ENCODE results near the gene MTMR6. TPM values are rescaled to one million over a fixed set of nuclear protein-coding genes. Genes with fewer than 3 reads are reported as not detected.

MTMR6 gene
- total RNA-seq, 1 experiment from 2014 or later, result 21.5 TPM

GRCh38 chr13:25247360-25247759 lies 39.9 kb downstream of the MTMR6 start:
- peaks cover 37% of the 10 kb centered on the region for H3K36me3 Mint-ChIP-seq (ENCODE audit: insufficient read depth, unreplicated experiment)
- no peak overlapping the region for H3K4me3 Mint-ChIP-seq (ENCODE audit: unreplicated experiment)
- no peaks in the 10 kb centered on the region for H3K27me3 Mint-ChIP-seq (ENCODE audit: insufficient read depth, unreplicated experiment)
- BruUV-seq (replicated peaks), result no TSS peak
- TF ChIP-seq CTCF (IDR thresholded peaks at IDR 0.05; ENCODE audit: unreplicated experiment), result no peak
- intact Hi-C loops (cut with micrococcal nuclease), result no loop called here
- H3K4me1 Mint-ChIP-seq (ENCODE audit: insufficient read depth, unreplicated experiment), result no peaks in the 10 kb centered on the region
- H3K9me3 Mint-ChIP-seq (ENCODE audit: unreplicated experiment), result no peaks in the 10 kb centered on the region
- ChIA-PET POLR2A (no interaction called here), CTCF (interaction anchor here (1.0 kb wide), 1 partner anchor 135 kb away, joined by 3 read pairs; no protein-coding TSS in a partner anchor)
- no peak for DNase-seq (ENCODE audit: unreplicated experiment)
- no peak overlapping the region for H3K27ac Mint-ChIP-seq (ENCODE audit: low read depth, unreplicated experiment)

- intact Hi-C loops (cut with micrococcal nuclease), result no loop called here
- no peak overlapping the region for H3K4me3 Mint-ChIP-seq (ENCODE audit: unreplicated experiment)
These were observed 43.2 kb downstream of the MTMR6 start for GRCh38 chr13:25244123-25244522.

GRCh38 chr13:25242956-25243355 lies 44.3 kb downstream of the MTMR6 start:
- H3K27ac Mint-ChIP-seq (ENCODE audit: low read depth, unreplicated experiment), result no peak overlapping the region
- no TSS peak for BruUV-seq (replicated peaks)
- H3K4me3 Mint-ChIP-seq (ENCODE audit: unreplicated experiment), result no peak overlapping the region
- intact Hi-C loops (cut with micrococcal nuclease), result no loop called here
- no peaks in the 10 kb centered on the region for H3K4me1 Mint-ChIP-seq (ENCODE audit: insufficient read depth, unreplicated experiment)
- ChIA-PET CTCF (interaction anchor here (0.6 kb wide), 1 partner anchor 18 kb away, joined by 5 read pairs; no protein-coding TSS in a partner anchor), POLR2A (no interaction called here)
- no peak for TF ChIP-seq CTCF (IDR thresholded peaks at IDR 0.05; ENCODE audit: unreplicated experiment)
- H3K9me3 Mint-ChIP-seq (ENCODE audit: unreplicated experiment), result no peaks in the 10 kb centered on the region
- no peak for DNase-seq (ENCODE audit: unreplicated experiment)
- H3K36me3 Mint-ChIP-seq (ENCODE audit: insufficient read depth, unreplicated experiment), result peaks cover 23% of the 10 kb centered on the region
- H3K27me3 Mint-ChIP-seq (ENCODE audit: insufficient read depth, unreplicated experiment), result no peaks in the 10 kb centered on the region

More at GRCh38 chr13:25244123-25244522, 43.2 kb downstream of the MTMR6 start:
- Mint-ChIP-seq H3K9me3 (ENCODE audit: unreplicated experiment) (no peaks in the 10 kb centered on the region), H3K27ac (ENCODE audit: low read depth, unreplicated experiment) (no peak overlapping the region), H3K36me3 (ENCODE audit: insufficient read depth, unreplicated experiment) (peaks cover 26% of the 10 kb centered on the region), H3K27me3 (ENCODE audit: insufficient read depth, unreplicated experiment) (no peaks in the 10 kb centered on the region), H3K4me1 (ENCODE audit: insufficient read depth, unreplicated experiment) (no peaks in the 10 kb centered on the region)
- ChIA-PET POLR2A (no interaction called here), CTCF (interaction anchor here (1.3 kb wide), 2 partner anchors 9 to 10 kb away, joined by 3 to 5 read pairs; no protein-coding TSS in a partner anchor)
- TF ChIP-seq CTCF (IDR thresholded peaks at IDR 0.05; ENCODE audit: unreplicated experiment), result no peak
- no peak for DNase-seq (ENCODE audit: unreplicated experiment)
- no TSS peak for BruUV-seq (replicated peaks)

- ChIA-PET CTCF (interaction anchor here (0.6 to 0.7 kb wide), 2 partner anchors 60 to 238 kb away, joined by 3 to 4 read pairs; no protein-coding TSS in a partner anchor), POLR2A (no interaction called here)
- no peak overlapping the region for H3K4me3 Mint-ChIP-seq (ENCODE audit: unreplicated experiment)
- intact Hi-C loops (cut with micrococcal nuclease), result no loop called here
- no peaks in the 10 kb centered on the region for H3K4me1 Mint-ChIP-seq (ENCODE audit: insufficient read depth, unreplicated experiment)
- no peak for DNase-seq (ENCODE audit: unreplicated experiment)
- no peaks in the 10 kb centered on the region for H3K9me3 Mint-ChIP-seq (ENCODE audit: unreplicated experiment)
- TF ChIP-seq CTCF (IDR thresholded peaks at IDR 0.05; ENCODE audit: unreplicated experiment), result no peak
- H3K27me3 Mint-ChIP-seq (ENCODE audit: insufficient read depth, unreplicated experiment), result no peaks in the 10 kb centered on the region
- H3K36me3 Mint-ChIP-seq (ENCODE audit: insufficient read depth, unreplicated experiment), result peaks cover 20% of the 10 kb centered on the region
- H3K27ac Mint-ChIP-seq (ENCODE audit: low read depth, unreplicated experiment), result no peak overlapping the region
- no TSS peak for BruUV-seq (replicated peaks)
These were observed 46.3 kb downstream of the MTMR6 start for GRCh38 chr13:25241007-25241406.
